SW 1271 (cell line): ENCODE measurements around the gene MROH7.
A peak's percentile ranks its signal among the peaks of the same experiment; 100 is the strongest.

Experiments used
- DNase-seq, 2 experiments: peaks; one replicate each; lab custom pipeline; 2025; lab: John Stamatoyannopoulos, UW

MROH7 gene

DNA sequence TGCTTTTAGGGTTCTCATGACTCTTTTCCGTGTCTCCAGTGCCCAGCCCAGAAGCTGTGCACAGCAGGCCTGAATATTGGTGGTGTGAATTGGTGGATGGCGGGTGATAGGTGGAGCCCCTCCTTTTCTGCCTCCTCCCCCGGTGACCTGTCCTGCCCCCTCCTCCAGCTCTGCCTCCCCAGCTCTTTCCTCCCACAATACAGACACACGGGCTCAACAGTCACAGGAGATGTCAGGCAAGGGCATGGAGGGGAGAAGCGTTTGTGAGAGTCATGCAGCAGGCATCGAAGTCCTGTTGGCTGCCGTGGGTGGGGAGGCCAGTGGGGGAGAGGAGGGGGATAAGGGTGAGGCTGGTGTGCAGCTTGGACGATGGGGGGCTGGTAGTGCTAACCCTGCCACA, 56.8 kb downstream of the MROH7 start:
- DNase-seq, result no peak

DNA sequence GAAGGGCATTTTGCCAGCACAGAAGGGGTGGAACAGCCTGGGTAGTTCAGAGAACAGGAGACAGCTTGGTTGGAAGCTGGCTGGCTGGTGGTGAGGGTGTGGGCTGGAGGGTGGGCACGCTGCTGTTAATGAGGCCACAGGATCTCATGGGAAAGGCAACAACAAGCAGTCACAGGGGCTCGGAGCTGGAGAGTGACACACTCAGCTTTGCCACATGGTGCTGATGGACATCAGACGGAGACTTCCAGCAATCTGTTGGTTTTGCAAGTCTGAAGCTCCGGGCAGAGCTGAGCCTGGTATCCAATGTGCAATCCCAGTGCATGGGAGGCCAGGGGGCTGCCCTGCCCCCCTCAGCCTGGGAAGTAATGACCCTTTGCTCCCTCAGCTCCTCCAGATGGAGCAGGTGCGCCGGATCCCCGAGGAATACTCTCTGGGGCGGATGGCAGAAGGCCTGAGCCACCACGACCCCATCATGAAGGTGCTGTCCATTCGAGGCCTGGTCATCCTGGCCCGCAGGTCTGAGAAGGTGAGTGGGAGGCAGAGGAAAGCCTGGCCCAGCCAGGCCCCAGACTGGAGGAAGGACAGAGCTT, 58.4 kb downstream of the MROH7 start:
- no peak for DNase-seq

- no peak for DNase-seq
These were observed 59.5 kb downstream of the MROH7 start for GRCh38 chr1:54701066-54701465.

DNA sequence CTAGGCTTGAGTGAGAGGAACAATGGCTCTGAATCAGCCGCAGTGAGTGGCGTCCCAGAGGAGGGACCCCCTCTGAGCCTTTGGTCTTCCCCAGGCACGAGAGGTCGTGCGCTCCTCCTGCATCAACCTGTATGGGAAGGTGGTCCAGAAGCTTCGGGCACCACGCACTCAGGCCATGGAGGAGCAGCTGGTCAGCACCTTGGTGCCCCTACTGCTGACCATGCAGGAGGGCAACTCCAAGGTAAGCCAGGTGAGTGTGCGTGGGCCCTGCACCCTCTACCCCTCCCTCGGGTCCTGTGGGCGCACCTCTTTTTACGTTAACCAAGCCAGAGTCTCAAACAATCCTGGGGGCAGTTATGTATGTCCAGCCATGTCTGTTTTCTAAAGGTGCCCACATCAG, 60.4 kb downstream of the MROH7 start:
- DNase-seq, result no peak

- no peak for DNase-seq
These were observed 61.9 kb downstream of the MROH7 start for GRCh38 chr1:54703471-54703870.

DNA sequence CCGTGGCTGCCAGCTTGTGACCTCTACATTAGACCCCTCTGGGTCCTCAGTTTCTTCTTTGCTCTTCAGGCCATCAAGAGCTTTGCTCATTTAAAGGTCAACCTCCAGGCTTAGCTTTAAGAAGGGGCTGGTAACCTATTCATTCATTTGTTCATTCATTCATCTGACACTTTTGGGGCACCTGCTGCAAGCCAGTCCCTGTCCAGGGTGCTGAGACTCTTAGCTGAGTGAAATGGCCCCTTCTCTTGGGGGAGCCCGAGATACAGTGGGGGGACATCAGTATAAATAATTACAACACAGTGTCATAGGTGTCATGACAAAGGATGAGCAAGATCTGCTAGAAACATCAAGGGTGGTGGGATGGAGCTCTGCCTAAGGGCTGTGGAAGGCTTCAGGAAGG, 63.6 kb downstream of the MROH7 start:
- DNase-seq, result no peak

GRCh38 chr1:54706419-54706818, 64.8 kb downstream of the MROH7 start:
- DNase-seq, result no peak

GRCh38 chr1:54708385-54708784, 66.8 kb downstream of the MROH7 start:
- no peak for DNase-seq

DNA sequence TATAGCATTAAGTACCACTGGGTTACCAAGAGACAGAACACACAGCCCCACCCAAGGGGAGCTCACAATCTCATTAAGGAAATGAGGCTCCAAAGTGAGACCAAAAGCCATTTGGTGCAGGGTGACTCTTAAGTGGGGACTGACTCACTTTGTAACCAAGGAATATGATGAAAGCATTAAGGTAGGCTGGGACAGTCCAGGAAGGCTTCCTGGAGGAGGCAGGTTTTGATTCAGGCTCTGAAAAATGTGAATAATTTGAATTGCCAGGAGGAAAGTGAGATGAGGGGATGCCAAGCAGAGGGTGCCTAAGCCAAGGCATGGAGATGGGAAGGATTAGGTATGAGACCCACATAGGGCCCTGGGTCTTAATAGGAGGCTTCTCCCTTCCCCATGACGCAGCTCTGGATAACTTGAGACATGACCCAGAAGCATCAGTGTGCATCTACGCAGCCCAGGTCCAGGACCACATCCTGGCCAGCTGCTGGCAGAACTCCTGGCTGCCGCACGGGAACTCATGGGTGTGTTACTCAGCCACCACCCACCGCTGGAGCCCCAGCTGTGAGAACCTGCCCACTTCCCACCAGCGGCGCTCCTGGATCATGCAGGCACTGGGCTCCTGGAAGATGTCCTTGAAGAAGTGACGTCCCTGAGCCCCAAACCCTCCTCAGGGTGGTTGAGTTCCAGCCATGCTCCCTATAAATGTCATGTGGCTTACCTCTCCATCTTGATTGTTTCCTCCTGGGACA, 68.1 kb downstream of the MROH7 start:
- no peak for DNase-seq

DNA sequence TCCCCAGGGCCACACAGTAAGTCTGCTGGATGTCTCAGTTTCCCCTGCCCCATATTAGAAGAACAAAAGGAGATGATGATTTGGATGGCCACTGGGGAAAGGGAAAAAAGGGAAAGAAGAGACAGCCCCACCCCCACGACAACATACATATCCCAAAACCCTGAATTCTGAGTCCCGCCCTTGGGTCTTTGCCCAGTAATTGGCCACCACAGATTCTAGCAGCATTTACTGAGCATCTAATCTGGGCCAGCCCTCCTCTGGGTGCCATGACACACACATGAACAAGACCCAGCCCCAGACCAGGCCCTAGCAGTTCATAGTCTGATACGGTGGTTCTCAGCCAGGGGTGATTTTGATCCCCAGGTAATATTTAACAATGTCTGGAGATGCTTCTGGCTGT, 68.8 kb downstream of the MROH7 start:
- no peak for DNase-seq

- no peak for DNase-seq
These were observed 69.3 kb downstream of the MROH7 start for GRCh38 chr1:54710841-54711240.

- no peak for DNase-seq
These were observed 70.0 kb downstream of the MROH7 start for GRCh38 chr1:54711536-54711935.

- no peak for DNase-seq
These were observed 73.4 kb downstream of the MROH7 start for GRCh38 chr1:54714881-54715492.

GRCh38 chr1:54715493-54716298, 74.1 kb downstream of the MROH7 start, which contains the start of gene TTC4:
Gene TTC4, plus strand, starts transcription at chr1:54715861. Its CDS starts 48 bp downstream, at chr1:54715909.
- peak; percentile 25 to 61 for DNase-seq

DNA sequence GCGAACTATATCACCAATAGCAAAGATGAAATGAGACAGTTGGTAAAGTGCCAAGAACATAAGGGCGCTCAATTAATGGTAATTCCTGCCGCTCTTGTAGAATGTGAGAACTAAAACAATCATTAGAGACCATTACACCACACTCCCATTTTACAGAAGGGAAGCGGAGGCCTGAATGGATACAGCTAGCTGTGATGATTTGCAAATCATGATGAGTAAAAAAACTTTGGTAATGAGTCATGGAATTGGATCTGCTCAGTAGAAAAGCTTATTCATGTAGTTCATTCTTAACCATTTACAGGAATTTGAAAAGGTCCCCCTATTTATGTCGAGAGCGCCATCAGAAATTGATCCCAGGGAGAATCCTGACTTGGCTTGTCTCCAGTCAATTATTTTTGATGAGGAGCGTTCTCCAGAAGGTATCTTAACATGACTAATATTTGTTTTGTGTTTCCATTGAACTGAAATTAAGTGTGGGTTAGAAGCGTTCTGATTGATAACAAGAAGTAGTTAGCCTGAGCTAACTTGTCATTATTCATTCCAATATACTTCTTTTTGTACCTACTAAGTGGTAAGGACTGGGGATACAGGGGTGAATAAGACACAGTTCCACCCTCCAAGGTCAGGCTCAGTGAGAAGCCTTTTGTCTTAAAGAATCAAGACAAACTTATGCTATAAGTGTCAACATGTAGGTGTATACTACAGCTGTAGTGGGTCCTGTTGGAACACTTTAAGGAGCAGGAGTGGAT, 74.9 kb downstream of the MROH7 start:
- no peak for DNase-seq

DNA sequence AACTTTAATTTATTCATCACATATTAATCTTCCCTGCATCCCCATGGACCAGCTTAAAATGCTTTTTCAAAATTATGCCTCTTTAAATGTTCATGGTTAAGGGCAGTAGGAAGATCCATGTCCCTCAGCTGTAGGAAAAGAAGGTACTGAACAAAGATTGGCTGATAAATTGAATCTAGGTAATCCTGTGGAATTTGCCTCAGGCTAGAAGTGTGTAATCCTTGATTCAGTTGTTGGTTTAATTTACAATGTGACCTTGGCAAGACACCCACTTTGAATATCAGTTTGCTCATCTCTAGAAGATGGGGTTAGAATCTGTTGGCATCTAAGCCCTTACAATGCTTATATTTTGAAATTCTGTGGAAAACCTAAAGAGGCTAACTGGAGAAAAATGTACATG, 80.1 kb downstream of the MROH7 start:
- no peak for DNase-seq

GRCh38 chr1:54723985-54724384, 82.4 kb downstream of the MROH7 start:
- DNase-seq, result no peak

DNA sequence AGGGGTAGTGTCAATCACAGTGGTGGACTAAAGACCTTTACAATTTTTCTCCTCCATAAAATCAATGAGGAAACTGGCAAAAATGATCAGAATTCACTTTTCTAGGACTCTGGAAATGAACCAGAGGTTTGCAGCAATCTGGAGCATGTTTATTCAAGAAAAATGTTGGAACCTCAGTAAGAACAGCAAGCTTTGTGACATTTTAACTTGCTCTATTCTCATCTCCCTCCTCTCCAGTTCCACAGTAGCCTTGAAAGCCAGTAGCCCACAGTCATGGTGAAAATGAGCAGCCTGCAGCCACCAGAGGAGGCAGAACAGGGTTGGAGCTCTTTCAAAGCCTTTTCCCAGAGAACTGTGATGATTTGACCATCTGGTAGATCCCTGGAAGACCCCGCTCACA, 83.2 kb downstream of the MROH7 start:
- no peak for DNase-seq

DNA sequence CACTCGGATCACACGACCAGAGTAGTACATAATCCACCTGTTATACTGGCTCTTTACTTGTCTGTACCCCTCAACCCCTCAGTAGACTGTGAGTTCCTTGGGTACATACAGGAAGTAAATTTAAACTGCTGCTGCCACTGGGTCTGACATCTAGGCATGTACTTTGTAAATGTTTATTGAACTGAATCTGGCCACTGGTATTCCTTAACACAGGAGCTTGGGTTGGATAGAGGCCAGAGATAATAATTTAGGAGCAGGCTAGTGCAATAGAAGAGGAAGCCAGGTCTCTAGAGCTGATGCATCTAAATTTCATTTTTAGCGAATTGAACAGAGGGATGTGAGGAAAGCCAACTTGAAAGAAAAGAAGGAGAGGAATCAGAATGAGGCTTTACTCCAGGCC, 86.4 kb downstream of the MROH7 start:
- DNase-seq, result no peak

- no peak for DNase-seq
These were observed 95.1 kb downstream of the MROH7 start for GRCh38 chr1:54736685-54737084.

GRCh38 chr1:54738244-54738643, 96.7 kb downstream of the MROH7 start:
- no peak for DNase-seq

DNA sequence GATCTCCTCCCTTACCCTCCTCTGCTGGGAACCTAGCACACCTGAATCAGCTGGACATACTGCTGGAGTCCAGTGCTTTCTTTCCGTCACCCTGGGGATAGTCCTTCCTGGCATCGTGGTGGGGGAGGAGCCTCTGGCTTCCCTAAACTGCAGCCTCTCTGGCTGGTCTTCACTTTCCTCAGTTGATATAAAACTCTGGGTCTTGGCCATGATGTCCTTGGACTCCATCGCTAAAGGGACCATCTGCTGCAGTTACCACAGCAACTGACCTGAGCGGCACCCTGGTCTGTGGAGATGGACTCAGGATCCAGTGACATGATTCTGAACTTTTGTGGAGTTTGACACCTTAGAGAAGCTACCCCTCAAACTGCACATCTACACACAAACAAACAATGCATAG, 99.9 kb downstream of the MROH7 start:
- no peak for DNase-seq
